SK-N-SH (cell line): Measurements from ENCODE around the gene NEGR1. TPM values are rescaled to one million over a fixed set of nuclear protein-coding genes. Genes with fewer than 3 reads are reported as not detected.

Experiments
- CTCF ChIA-PET: fragments of 300-600, 350-600 bp; formaldehyde crosslinking; extraction: SDS; loops from one replicate; lab custom pipeline; 2021; lab: Yijun Ruan, JAX
- POLR2A ChIA-PET: fragments of 350-600 bp; sonication (Branson Sonifier 250); formaldehyde crosslinking; extraction: SDS; loops from one replicate; lab custom pipeline; 2020; ENCODE audit warnings: antibody characterized with exemption, inconsistent platforms; lab: Yijun Ruan, JAX
- DNase-seq: peaks from one replicate; pipeline ENCODE4 v3.0.0; 2012
- H2AFZ ChIP-seq: fragments of 200-600 bp; sonication (generic); 2 replicates; pipeline ENCODE4 v1.8.1; 2016; ENCODE audit warnings: antibody characterized with exemption, mild to moderate bottlenecking, low read depth
- H3F3A ChIP-seq: fragments of 200-600 bp; sonication (generic); replicated peaks from 2 replicates; pipeline ENCODE3; 2016; ENCODE audit warnings: antibody characterized with exemption, mild to moderate bottlenecking; ENCODE audit not compliant: insufficient read depth
- H3K27ac ChIP-seq, 2 experiments: fragments of 200-500 bp in 1 of 2; fragments of 200-600 bp in 1 of 2; sonication (Bioruptor generic) in 1 of 2; sonication (generic), shearing (Covaris generic) in 1 of 2; 2 replicates each; pipeline versions ENCODE4 v1.5.1 to v1.6.1; 2014 to 2016; ENCODE audit warnings: low read depth in 2 of 2, inconsistent platforms in 1 of 2, low read length in 1 of 2, mild to moderate bottlenecking in 1 of 2, mixed read lengths in 1 of 2
- H3K27me3 ChIP-seq: fragments of 200-600 bp; sonication (generic), shearing (Covaris generic); 2 replicates; pipeline ENCODE4 v1.6.1; 2016; ENCODE audit warnings: mixed run types; ENCODE audit not compliant: insufficient read depth
- H3K36me3 ChIP-seq, 2 experiments: fragments of 200-500 bp in 1 of 2; fragments of 200-600 bp in 1 of 2; sonication (Bioruptor generic) in 1 of 2; sonication (generic) in 1 of 2; replicated peaks in 1 of 2; 2 replicates each; pipeline versions ENCODE3 to v1.5.1; 2014 to 2016; ENCODE audit warnings: low read length in 1 of 2, mild to moderate bottlenecking in 1 of 2; ENCODE audit not compliant: insufficient read depth in 2 of 2, control insufficient read depth in 1 of 2
- H3K4me1 ChIP-seq, 2 experiments: fragments of 200-500 bp in 1 of 2; fragments of 200-600 bp in 1 of 2; sonication (Bioruptor generic) in 1 of 2; sonication (generic), shearing (Covaris generic) in 1 of 2; 2 replicates each; pipeline versions ENCODE4 v1.5.1 to v1.6.1; 2014 to 2016; ENCODE audit warnings: low read depth in 1 of 2, low read length in 1 of 2, mixed run types in 1 of 2; ENCODE audit not compliant: insufficient read depth in 2 of 2, control insufficient read depth in 1 of 2
- H3K4me2 ChIP-seq: fragments of 200-600 bp; sonication (generic), shearing (Covaris generic); 2 replicates; pipeline ENCODE4 v1.6.1; 2017; ENCODE audit warnings: mixed run types
- H3K4me3 ChIP-seq, 2 experiments: fragments of 200-500 bp in 1 of 2; fragments of 200-600 bp in 1 of 2; sonication (Bioruptor generic) in 1 of 2; sonication (generic), shearing (Covaris generic) in 1 of 2; 2 replicates each; pipeline versions ENCODE4 v1.5.1 to v1.8.1; 2014 to 2016; ENCODE audit warnings: low read depth in 2 of 2, inconsistent platforms in 1 of 2, low read length in 1 of 2, mild to moderate bottlenecking in 1 of 2, mixed read lengths in 1 of 2, moderate library complexity in 1 of 2
- H3K79me2 ChIP-seq: fragments of 200-600 bp; sonication (generic); 2 replicates; pipeline ENCODE4 v1.8.1; 2017; ENCODE audit warnings: mild to moderate bottlenecking; ENCODE audit not compliant: insufficient read depth
- H3K9ac ChIP-seq: fragments of 200-600 bp; sonication (generic); 2 replicates; pipeline ENCODE4 v1.6.1; 2017; ENCODE audit warnings: mixed run types
- H3K9me2 ChIP-seq: fragments of 200-600 bp; sonication (generic); 2 replicates; pipeline ENCODE4 v1.6.1; 2017; ENCODE audit warnings: mixed run types
- H3K9me3 ChIP-seq: fragments of 200-600 bp; sonication (generic); 2 replicates; pipeline ENCODE4 v1.6.1; 2017; ENCODE audit warnings: mixed run types, mild to moderate bottlenecking, moderate library complexity
- H4K20me1 ChIP-seq: fragments of 200-600 bp; sonication (generic); 2 replicates; pipeline ENCODE4 v1.6.1; 2017; ENCODE audit warnings: mild to moderate bottlenecking, mixed run types; ENCODE audit not compliant: insufficient read depth
- ELF1 ChIP-seq: IDR thresholded peaks from 2 replicates; pipeline ENCODE4 v1.4.0; 2012
- FOSL2 ChIP-seq: IDR thresholded peaks from 2 replicates; pipeline ENCODE4 v1.4.0; 2012; ENCODE audit warnings: low read depth, mild to moderate bottlenecking, moderate library complexity, borderline replicate concordance
- FOXJ3 ChIP-seq: sonication (generic); formaldehyde crosslinking; IDR thresholded peaks from 2 replicates; pipeline ENCODE4 v1.5.1; 2020; ENCODE audit warnings: mild to moderate bottlenecking, missing genetic modification reagents
- FOXM1 ChIP-seq: IDR thresholded peaks from 2 replicates; pipeline ENCODE4 v1.4.0; 2012; ENCODE audit warnings: low read depth, mild to moderate bottlenecking
- IRF3 ChIP-seq: fragments of 150-350 bp; IDR thresholded peaks from 2 replicates; pipeline ENCODE4 v1.6.1; 2016; ENCODE audit warnings: mild to moderate bottlenecking, low read depth, low read length
- JUND ChIP-seq: IDR thresholded peaks from 2 replicates; pipeline ENCODE4 v1.4.0; 2012
- MAX ChIP-seq: IDR thresholded peaks from 2 replicates; pipeline ENCODE4 v1.4.0; 2012; ENCODE audit warnings: low read depth
- MEF2A ChIP-seq: IDR thresholded peaks from 2 replicates; pipeline ENCODE4 v1.4.0; 2012; ENCODE audit warnings: low read depth, borderline replicate concordance
- MXI1 ChIP-seq: IDR thresholded peaks from 2 replicates; pipeline ENCODE4 v1.6.1; 2012; ENCODE audit warnings: mild to moderate bottlenecking, low read depth, low read length, improper control_type of control experiment
- NFIC ChIP-seq: IDR thresholded peaks from 2 replicates; pipeline ENCODE4 v1.4.0; 2012; ENCODE audit warnings: borderline replicate concordance
- POLR2AphosphoS5 ChIP-seq: IDR thresholded peaks from 2 replicates; pipeline ENCODE4 v1.6.1; 2012; ENCODE audit warnings: low read depth, low read length
- RAD21 ChIP-seq: IDR thresholded peaks from 2 replicates; pipeline ENCODE4 v1.6.1; 2012; ENCODE audit warnings: mild to moderate bottlenecking, low read length
- REST ChIP-seq: IDR thresholded peaks from 2 replicates; pipeline ENCODE4 v1.6.1; 2012; ENCODE audit warnings: mild to moderate bottlenecking, low read depth, low read length, moderate library complexity
- RFX5 ChIP-seq: IDR thresholded peaks from 2 replicates; pipeline ENCODE4 v1.6.1; 2012; ENCODE audit warnings: mild to moderate bottlenecking, improper control_type of control experiment, low read length
- TCF12 ChIP-seq: IDR thresholded peaks from 2 replicates; pipeline ENCODE4 v1.4.0; 2012
- USF1 ChIP-seq: IDR thresholded peaks from 2 replicates; pipeline ENCODE4 v1.4.0; 2012; ENCODE audit warnings: low read depth, borderline replicate concordance
- WGBS: methylation state at CpG from one replicate; pipeline ENCODE4 v1.1.6; 2017; ENCODE audit warnings: low lambda C conversion rate; 5-methylcytosine and 5-hydroxymethylcytosine counted together
- polyA plus RNA-seq, 3 experiments: library from polyadenylated mRNA; depleted of rRNA; stranded (reverse); fragments of >200 nt; gene quantifications; 2 replicates each; pipeline ENCODE4 v1.2.3, GENCODE V29; 2012

NEGR1 gene
- polyA plus RNA-seq, 1 of the 3 experiments (the other 2 are of a cell fraction) = 0.21 TPM

DNA sequence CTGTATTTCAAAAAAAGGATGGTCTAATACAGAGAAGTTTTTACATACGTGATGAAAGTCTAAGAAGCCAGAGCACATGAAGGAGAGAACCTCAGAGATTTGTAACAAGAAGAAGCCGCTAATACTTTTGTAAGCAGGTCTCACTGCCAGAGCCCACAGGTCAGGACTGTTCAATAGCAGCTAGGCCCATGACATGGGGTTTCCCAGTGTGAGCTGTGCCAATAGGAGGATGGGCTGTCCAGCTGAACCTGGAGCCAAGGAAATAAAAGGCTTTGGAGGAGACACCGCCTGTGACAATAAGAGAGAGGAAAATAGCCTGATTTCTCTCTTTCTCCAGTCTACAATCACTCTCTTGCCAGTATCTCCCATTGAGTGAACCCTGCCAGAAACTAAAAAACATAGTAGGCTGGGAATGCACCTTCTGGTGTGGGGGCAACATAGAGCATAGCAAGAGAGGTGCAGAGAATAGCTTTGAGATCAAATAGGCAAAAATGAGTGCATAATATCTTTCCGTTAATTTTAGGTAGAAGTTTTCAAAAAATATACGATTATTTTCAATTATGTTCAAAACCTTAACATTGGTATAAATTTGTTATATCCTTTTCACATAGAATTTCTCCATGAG lies 360.3 kb downstream of the NEGR1 start:
- ChIA-PET CTCF (no interaction called here), POLR2A (no interaction called here)
- H3K27ac ChIP-seq = no peak overlapping the region
- no peak overlapping the region for H3K4me2 ChIP-seq
- no peaks in the 10 kb centered on the region for H3K9me3 ChIP-seq
- no peak overlapping the region for H3K4me3 ChIP-seq
- no peaks in the 10 kb centered on the region for H3K36me3 ChIP-seq
- no peaks in the 10 kb centered on the region for H4K20me1 ChIP-seq
- H3K79me2 ChIP-seq = no peaks in the 10 kb centered on the region
- H3K27me3 ChIP-seq = no peaks in the 10 kb centered on the region
- H3K9ac ChIP-seq = no peak overlapping the region
- no peaks in the 10 kb centered on the region for H3F3A ChIP-seq
- H2AFZ ChIP-seq = no peak overlapping the region
- 54% methylated on average over 5 of the region's 5 CpGs for WGBS
- H3K4me1 ChIP-seq = no peaks in the 10 kb centered on the region
- no peak for DNase-seq
- no peaks in the 10 kb centered on the region for H3K9me2 ChIP-seq
- TF ChIP-seq IRF3 (no peak), RAD21 (no peak), ELF1 (no peak), FOSL2 (no peak), TCF12 (no peak), RFX5 (no peak), FOXJ3 (CRISPR knock-in tag) (no peak), MEF2A (no peak), MAX (no peak), USF1 (no peak), MXI1 (no peak), POLR2AphosphoS5 (no peak)

- CTCF ChIA-PET = interaction anchor here (1.2 to 1.5 kb wide), 2 partner anchors 18 to 25 kb away, joined by 3 to 4 read pairs; no protein-coding TSS in a partner anchor
- Histone ChIP-seq H3K27me3 (no peaks in the 10 kb centered on the region), H3K9me3 (no peaks in the 10 kb centered on the region), H3F3A (no peaks in the 10 kb centered on the region), H4K20me1 (no peaks in the 10 kb centered on the region), H3K9me2 (no peaks in the 10 kb centered on the region), H3K4me2 (no peak overlapping the region), H3K79me2 (no peaks in the 10 kb centered on the region), H3K36me3 (no peaks in the 10 kb centered on the region), H3K27ac (no peak overlapping the region), H3K9ac (no peak overlapping the region), H2AFZ (no peak overlapping the region), H3K4me3 (no peak overlapping the region), H3K4me1 (no peaks in the 10 kb centered on the region)
- no peak for DNase-seq
- TF ChIP-seq JUND (no peak), NFIC (no peak), MEF2A (no peak), REST (no peak), FOXM1 (no peak)
- POLR2A ChIA-PET = no interaction called here
- WGBS = 31% methylated on average over 1 of the region's 1 CpG
These were observed 361.1 kb downstream of the NEGR1 start for GRCh38 chr1:71921204-71921603.
